HEK293 (cell line): ENCODE results near the gene ELANE.
A peak's percentile ranks its signal among the peaks of the same experiment; 100 is the strongest.

ENCODE experiments used
- CTCF ChIA-PET: fragments of 350-600 bp; formaldehyde crosslinking; extraction: SDS; loops from one replicate; lab custom pipeline; 2021; ENCODE audit warnings: antibody characterized with exemption; lab: Yijun Ruan, JAX
- POLR2A ChIA-PET: fragments of 300-600 bp; formaldehyde crosslinking; extraction: SDS; loops from one replicate; lab custom pipeline; 2020; ENCODE audit warnings: antibody characterized with exemption, inconsistent platforms; lab: Yijun Ruan, JAX
- H3K27ac ChIP-seq: fragments of 200-500 bp; sonication (Bioruptor generic); 2 replicates; pipeline ENCODE4 v1.5.1; 2014; ENCODE audit warnings: low read depth, low read length, control low read depth, inconsistent platforms; ENCODE audit errors: extremely low read depth
- H3K36me3 ChIP-seq, 2 experiments: fragments of 200-500 bp in 1 of 2; sonication (Bioruptor generic) in 1 of 2; 1 replicate in 1 of 2; 2 replicates in 1 of 2; pipeline ENCODE4 v1.5.1; 2014 to 2017; ENCODE audit warnings: inconsistent platforms in 2 of 2, low read length in 2 of 2; ENCODE audit not compliant: control insufficient read depth in 2 of 2, insufficient read depth in 1 of 2
- H3K4me1 ChIP-seq: fragments of 200-500 bp; sonication (Bioruptor generic); 2 replicates; pipeline ENCODE4 v1.5.1; 2014; ENCODE audit warnings: mild to moderate bottlenecking, low read length, inconsistent platforms; ENCODE audit not compliant: control insufficient read depth, insufficient read depth
- H3K4me3 ChIP-seq: 2 replicates; pipeline ENCODE4 v1.5.1; 2011; ENCODE audit warnings: low read depth, mild to moderate bottlenecking, control low read depth, low read length, moderate library complexity
- H3K9me3 ChIP-seq: fragments of 200-500 bp; sonication (Bioruptor generic); 2 replicates; pipeline ENCODE4 v1.5.1; 2014; ENCODE audit warnings: low read depth, low read length, inconsistent platforms; ENCODE audit not compliant: control insufficient read depth, insufficient read depth
- BCL11B ChIP-seq: fragments of 450-650 bp; formaldehyde crosslinking; IDR thresholded peaks from 2 replicates; pipeline ENCODE4 v1.5.1; 2016; ENCODE audit warnings: low read depth, missing biosample characterization, missing genetic modification characterization
- EGR2 ChIP-seq: fragments of 450-650 bp; formaldehyde crosslinking; IDR thresholded peaks from 2 replicates; pipeline ENCODE4 v1.5.1; 2016; ENCODE audit warnings: low read depth, missing biosample characterization, missing genetic modification characterization
- HOXD13 ChIP-seq: sonication (generic); formaldehyde crosslinking; IDR thresholded peaks from 2 replicates; pipeline ENCODE4 v1.8.0; 2022; ENCODE audit warnings: missing genetic modification reagents, borderline replicate concordance
- IKZF3 ChIP-seq: fragments of 450-650 bp; IDR thresholded peaks from 2 replicates; pipeline ENCODE4 v1.5.0; 2018; ENCODE audit warnings: missing biosample characterization, mild to moderate bottlenecking, missing genetic modification characterization, moderate library complexity
- KLF1 ChIP-seq: fragments of 450-650 bp; formaldehyde crosslinking; IDR thresholded peaks from 2 replicates; pipeline ENCODE4 v1.5.1; 2016; ENCODE audit warnings: missing biosample characterization, missing genetic modification characterization
- KLF8 ChIP-seq: fragments of 450-650 bp; formaldehyde crosslinking; IDR thresholded peaks from 2 replicates; pipeline ENCODE4 v1.5.1; 2016; ENCODE audit warnings: missing biosample characterization, missing genetic modification characterization
- KLF9 ChIP-seq: fragments of 450-650 bp; formaldehyde crosslinking; IDR thresholded peaks from 2 replicates; pipeline ENCODE4 v1.5.1; 2016; ENCODE audit warnings: missing biosample characterization, missing genetic modification characterization, low read depth
- MZF1 ChIP-seq: fragments of 450-650 bp; formaldehyde crosslinking; IDR thresholded peaks from 2 replicates; pipeline ENCODE4 v1.5.1; 2017; ENCODE audit warnings: missing biosample characterization, missing genetic modification characterization, borderline replicate concordance
- OSR2 ChIP-seq: fragments of 450-650 bp; formaldehyde crosslinking; IDR thresholded peaks from 2 replicates; pipeline ENCODE4 v1.5.1; 2016; ENCODE audit warnings: missing biosample characterization, missing genetic modification characterization
- SETDB1 ChIP-seq: IDR thresholded peaks from one replicate; pipeline ENCODE4 v1.6.1; 2017; ENCODE audit warnings: mild to moderate bottlenecking, low read length, moderate library complexity, mixed read lengths; ENCODE audit not compliant: insufficient read length
- WT1 ChIP-seq: fragments of 450-650 bp; formaldehyde crosslinking; IDR thresholded peaks from 2 replicates; pipeline ENCODE4 v1.5.1; 2016; ENCODE audit warnings: missing biosample characterization, missing genetic modification characterization
- ZNF121 ChIP-seq: fragments of 450-650 bp; formaldehyde crosslinking; IDR thresholded peaks from 2 replicates; pipeline ENCODE4 v1.5.1; 2016; ENCODE audit warnings: missing biosample characterization, missing genetic modification characterization
- ZNF140 ChIP-seq: fragments of 450-650 bp; formaldehyde crosslinking; IDR thresholded peaks from 2 replicates; pipeline ENCODE4 v1.5.1; 2016; ENCODE audit warnings: missing biosample characterization, missing genetic modification characterization
- ZNF155 ChIP-seq: fragments of 450-650 bp; formaldehyde crosslinking; IDR thresholded peaks from 2 replicates; pipeline ENCODE4 v1.5.1; 2016; ENCODE audit warnings: missing biosample characterization, missing genetic modification characterization
- ZNF157 ChIP-seq: fragments of 450-650 bp; formaldehyde crosslinking; IDR thresholded peaks from 2 replicates; pipeline ENCODE4 v1.5.1; 2016; ENCODE audit warnings: missing biosample characterization, missing genetic modification characterization
- ZNF404 ChIP-seq: fragments of 450-650 bp; formaldehyde crosslinking; IDR thresholded peaks from 2 replicates; pipeline ENCODE4 v1.5.1; 2017; ENCODE audit warnings: missing biosample characterization, missing genetic modification characterization
- ZNF549 ChIP-seq: fragments of 450-650 bp; IDR thresholded peaks from 2 replicates; pipeline ENCODE4 v1.5.1; 2018; ENCODE audit warnings: missing biosample characterization, missing genetic modification characterization, mild to moderate bottlenecking, inconsistent platforms, moderate library complexity
- ZNF555 ChIP-seq: fragments of 450-650 bp; formaldehyde crosslinking; conservative IDR thresholded peaks from 2 replicates; pipeline ENCODE4 v1.5.1; 2017; ENCODE audit warnings: missing biosample characterization, mild to moderate bottlenecking, missing genetic modification characterization, inconsistent platforms
- ZNF585B ChIP-seq: fragments of 450-650 bp; formaldehyde crosslinking; IDR thresholded peaks from 2 replicates; pipeline ENCODE4 v1.5.1; 2016; ENCODE audit warnings: missing biosample characterization, missing genetic modification characterization
- ZNF629 ChIP-seq: fragments of 450-650 bp; formaldehyde crosslinking; IDR thresholded peaks from 2 replicates; pipeline ENCODE4 v1.5.1; 2017; ENCODE audit warnings: missing biosample characterization, missing genetic modification characterization
- ZNF747 ChIP-seq: fragments of 450-650 bp; formaldehyde crosslinking; IDR thresholded peaks from 2 replicates; pipeline ENCODE4 v1.5.1; 2016; ENCODE audit warnings: missing biosample characterization, missing genetic modification characterization
- ZNF776 ChIP-seq: fragments of 450-650 bp; formaldehyde crosslinking; IDR thresholded peaks from 2 replicates; pipeline ENCODE4 v1.5.0; 2017; ENCODE audit warnings: missing biosample characterization, missing genetic modification characterization, borderline replicate concordance
- ZNF791 ChIP-seq: fragments of 450-650 bp; formaldehyde crosslinking; IDR thresholded peaks from 2 replicates; pipeline ENCODE4 v1.5.1; 2016; ENCODE audit warnings: missing biosample characterization, missing genetic modification characterization
- ZSCAN16 ChIP-seq: fragments of 450-650 bp; formaldehyde crosslinking; IDR thresholded peaks from 2 replicates; pipeline ENCODE4 v1.5.1; 2016; ENCODE audit warnings: missing biosample characterization, missing genetic modification characterization
- ZSCAN30 ChIP-seq: fragments of 450-650 bp; IDR thresholded peaks from 2 replicates; pipeline ENCODE4 v1.5.1; 2018; ENCODE audit warnings: missing biosample characterization, mild to moderate bottlenecking, missing genetic modification characterization, moderate library complexity
- TF ChIP-seq, protein P1 (sequence below): fragments of 450-650 bp; formaldehyde crosslinking; IDR thresholded peaks from 2 replicates; pipeline ENCODE4 v1.5.1; 2016; ENCODE audit warnings: missing biosample characterization, missing genetic modification characterization
- TF ChIP-seq, protein P2 (sequence below): fragments of 450-650 bp; formaldehyde crosslinking; IDR thresholded peaks from 2 replicates; pipeline ENCODE4 v1.5.1; 2016; ENCODE audit warnings: missing biosample characterization, missing genetic modification characterization
- TF ChIP-seq, protein P3 (sequence below): IDR thresholded peaks from 2 replicates; pipeline ENCODE4 v1.6.1; 2011; ENCODE audit warnings: mild to moderate bottlenecking, low read depth, low read length, borderline replicate concordance

The ELANE gene

DNA sequence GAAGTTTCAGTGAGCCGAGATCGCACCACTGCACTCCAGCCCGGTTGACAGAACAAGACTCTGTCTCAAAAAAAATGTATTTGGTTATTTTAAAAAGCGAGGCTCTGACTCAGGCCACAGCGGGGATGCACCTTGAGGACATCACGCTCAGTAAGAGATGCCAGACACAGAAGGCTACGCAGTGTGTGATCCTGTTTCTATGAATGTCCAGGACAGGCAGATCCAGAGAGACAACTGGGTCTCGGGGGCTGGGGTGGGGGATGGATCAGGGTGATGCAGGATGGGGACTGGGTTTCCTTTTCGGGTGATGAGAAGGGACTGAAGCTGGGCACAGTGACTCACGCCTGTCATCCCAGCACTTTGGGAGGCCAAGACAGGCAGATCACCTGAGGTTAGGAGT lies 35.5 kb downstream of the ELANE start:
- Histone ChIP-seq H3K4me3 (no peak overlapping the region), H3K36me3 (peaks cover 4 to 72% of the 10 kb centered on the region in 2 experiments; a peak in 2 of 3 replicates), H3K4me1 (no peaks in the 10 kb centered on the region), H3K27ac (no peak overlapping the region), H3K9me3 (no peaks in the 10 kb centered on the region)
- ChIA-PET POLR2A (no interaction called here), CTCF (no interaction called here)
- TF ChIP-seq ZSCAN16 (tag by site-specific recombination) (no peak), EGR2 (tag by site-specific recombination) (no peak), ZNF791 (tag by site-specific recombination) (no peak), IKZF3 (tag by site-specific recombination) (no peak), MZF1 (tag by site-specific recombination) (no peak)

DNA sequence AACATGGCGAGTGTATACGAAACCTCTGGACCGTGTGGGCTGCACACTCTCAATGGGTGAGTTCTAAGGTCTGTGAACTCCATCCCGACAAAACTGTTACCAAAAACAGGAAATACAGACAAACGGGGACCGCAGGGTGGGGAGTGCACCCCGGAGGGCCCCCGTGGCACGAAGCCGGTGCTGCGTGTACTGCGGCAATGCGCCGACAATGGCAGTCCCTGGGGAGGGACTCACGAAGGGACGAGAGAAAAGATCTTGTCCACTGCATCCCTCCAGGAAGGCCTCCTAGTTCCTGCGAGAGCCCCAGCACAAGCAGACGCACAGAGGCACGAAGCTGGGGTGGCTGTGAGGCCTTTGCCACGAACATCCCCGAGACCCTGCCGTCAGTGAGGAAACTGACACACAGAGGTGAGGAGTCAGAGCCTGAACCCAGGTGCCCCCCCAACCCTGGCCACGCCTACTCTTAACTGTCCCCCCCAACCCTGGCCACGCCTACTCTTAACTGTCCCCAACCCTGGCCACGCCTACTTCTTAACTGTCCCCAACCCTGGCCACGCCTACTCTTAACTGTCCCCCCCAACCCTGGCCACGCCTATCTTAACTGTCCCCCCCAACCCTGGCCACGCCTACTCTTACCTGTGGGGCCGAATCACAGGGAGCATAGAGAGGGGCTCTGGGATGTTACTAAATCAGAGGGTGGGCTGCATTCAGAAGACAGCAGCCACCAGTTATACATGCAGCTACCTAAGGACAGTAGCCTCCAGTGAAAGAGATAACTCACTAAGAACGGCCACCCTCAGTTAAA lies 36.7 kb downstream of the ELANE start:
- no peaks in the 10 kb centered on the region for H3K4me1 ChIP-seq
- ChIA-PET POLR2A (interaction anchor here (0.6 kb wide), 1 partner anchor 225 kb away, joined by 3 read pairs; no protein-coding TSS in a partner anchor), CTCF (no interaction called here)
- H3K9me3 ChIP-seq, result no peaks in the 10 kb centered on the region
- H3K27ac ChIP-seq, result no peak overlapping the region
- TF ChIP-seq ZSCAN30 (peak; percentile 99), HOXD13 (CRISPR knock-in tag) (no peak), KLF1 (tag by site-specific recombination) (peak; percentile 85), ZNF157 (tag by site-specific recombination) (no peak), KLF9 (tag by site-specific recombination) (peak; percentile 74), ZNF121 (tag by site-specific recombination) (no peak), ZNF140 (tag by site-specific recombination) (no peak), ZNF585B (tag by site-specific recombination) (no peak), KLF8 (peak; percentile 88), ZNF629 (tag by site-specific recombination) (no peak), ZNF776 (tag by site-specific recombination) (no peak), WT1 (tag by site-specific recombination) (no peak), ZNF404 (no peak), BCL11B (tag by site-specific recombination) (no peak), ZNF155 (tag by site-specific recombination) (no peak), ZNF549 (tag by site-specific recombination) (no peak), ZNF555 (tag by site-specific recombination) (no peak), SETDB1 (no peak), OSR2 (0 out of 2 replicates have a peak, but pooled peaks have one; percentile 10), ZNF747 (tag by site-specific recombination) (no peak)
- TF ChIP-seq, protein P1, sequence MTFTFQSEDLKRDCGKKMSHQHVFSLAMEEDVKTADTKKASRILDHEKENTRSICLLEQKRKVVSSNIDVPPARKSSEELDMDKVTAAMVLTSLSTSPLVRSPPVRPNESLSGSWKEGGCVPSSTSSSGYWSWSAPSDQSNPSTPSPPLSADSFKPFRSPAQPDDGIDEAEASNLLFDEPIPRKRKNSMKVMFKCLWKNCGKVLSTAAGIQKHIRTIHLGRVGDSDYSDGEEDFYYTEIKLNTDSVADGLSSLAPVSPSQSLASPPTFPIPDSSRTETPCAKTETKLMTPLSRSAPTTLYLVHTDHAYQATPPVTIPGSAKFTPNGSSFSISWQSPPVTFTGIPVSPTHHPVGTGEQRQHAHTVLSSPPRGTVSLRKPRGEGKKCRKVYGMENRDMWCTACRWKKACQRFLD (tag by site-specific recombination), result no peak
- TF ChIP-seq, protein P2, sequence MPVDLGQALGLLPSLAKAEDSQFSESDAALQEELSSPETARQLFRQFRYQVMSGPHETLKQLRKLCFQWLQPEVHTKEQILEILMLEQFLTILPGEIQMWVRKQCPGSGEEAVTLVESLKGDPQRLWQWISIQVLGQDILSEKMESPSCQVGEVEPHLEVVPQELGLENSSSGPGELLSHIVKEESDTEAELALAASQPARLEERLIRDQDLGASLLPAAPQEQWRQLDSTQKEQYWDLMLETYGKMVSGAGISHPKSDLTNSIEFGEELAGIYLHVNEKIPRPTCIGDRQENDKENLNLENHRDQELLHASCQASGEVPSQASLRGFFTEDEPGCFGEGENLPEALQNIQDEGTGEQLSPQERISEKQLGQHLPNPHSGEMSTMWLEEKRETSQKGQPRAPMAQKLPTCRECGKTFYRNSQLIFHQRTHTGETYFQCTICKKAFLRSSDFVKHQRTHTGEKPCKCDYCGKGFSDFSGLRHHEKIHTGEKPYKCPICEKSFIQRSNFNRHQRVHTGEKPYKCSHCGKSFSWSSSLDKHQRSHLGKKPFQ (tag by site-specific recombination), result no peak
- TF ChIP-seq, protein P3, sequence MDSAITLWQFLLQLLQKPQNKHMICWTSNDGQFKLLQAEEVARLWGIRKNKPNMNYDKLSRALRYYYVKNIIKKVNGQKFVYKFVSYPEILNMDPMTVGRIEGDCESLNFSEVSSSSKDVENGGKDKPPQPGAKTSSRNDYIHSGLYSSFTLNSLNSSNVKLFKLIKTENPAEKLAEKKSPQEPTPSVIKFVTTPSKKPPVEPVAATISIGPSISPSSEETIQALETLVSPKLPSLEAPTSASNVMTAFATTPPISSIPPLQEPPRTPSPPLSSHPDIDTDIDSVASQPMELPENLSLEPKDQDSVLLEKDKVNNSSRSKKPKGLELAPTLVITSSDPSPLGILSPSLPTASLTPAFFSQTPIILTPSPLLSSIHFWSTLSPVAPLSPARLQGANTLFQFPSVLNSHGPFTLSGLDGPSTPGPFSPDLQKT, result no peak
- H3K36me3 ChIP-seq, result peaks cover 4 to 61% of the 10 kb centered on the region in 2 experiments; a peak in 2 of 3 replicates
- H3K4me3 ChIP-seq, result no peak overlapping the region
